SK-N-DZ (cell line): ENCODE results near the gene CTSW. TPM values are rescaled to one million over a fixed set of nuclear protein-coding genes. Genes with fewer than 3 reads are reported as not detected.
A peak's percentile ranks its signal among the peaks of the same experiment; 100 is the strongest.
"Not testable (repeated sequence)": the region's sequence is repeated elsewhere in the genome, so short reads cannot be mapped to it uniquely, and the experiment has no call there.

Experiments used
- DNase-seq: peaks from one replicate; pipeline ENCODE4 v3.0.0-alpha.2; 2015; ENCODE audit warnings: low spot score
- polyA plus RNA-seq, 2 experiments: library from polyadenylated mRNA; depleted of rRNA; stranded (reverse); fragments of >200 nt; gene quantifications; 2 replicates each; pipeline ENCODE4 v1.2.3, GENCODE V29; 2014

Gene CTSW, protein sequence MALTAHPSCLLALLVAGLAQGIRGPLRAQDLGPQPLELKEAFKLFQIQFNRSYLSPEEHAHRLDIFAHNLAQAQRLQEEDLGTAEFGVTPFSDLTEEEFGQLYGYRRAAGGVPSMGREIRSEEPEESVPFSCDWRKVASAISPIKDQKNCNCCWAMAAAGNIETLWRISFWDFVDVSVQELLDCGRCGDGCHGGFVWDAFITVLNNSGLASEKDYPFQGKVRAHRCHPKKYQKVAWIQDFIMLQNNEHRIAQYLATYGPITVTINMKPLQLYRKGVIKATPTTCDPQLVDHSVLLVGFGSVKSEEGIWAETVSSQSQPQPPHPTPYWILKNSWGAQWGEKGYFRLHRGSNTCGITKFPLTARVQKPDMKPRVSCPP
- polyA plus RNA-seq (2014; cell fraction: cytosol; rRNA removed), result not detected in 2 replicates
- polyA plus RNA-seq (2014; cell fraction: nucleus; rRNA removed), result not detected in 2 replicates

DNA sequence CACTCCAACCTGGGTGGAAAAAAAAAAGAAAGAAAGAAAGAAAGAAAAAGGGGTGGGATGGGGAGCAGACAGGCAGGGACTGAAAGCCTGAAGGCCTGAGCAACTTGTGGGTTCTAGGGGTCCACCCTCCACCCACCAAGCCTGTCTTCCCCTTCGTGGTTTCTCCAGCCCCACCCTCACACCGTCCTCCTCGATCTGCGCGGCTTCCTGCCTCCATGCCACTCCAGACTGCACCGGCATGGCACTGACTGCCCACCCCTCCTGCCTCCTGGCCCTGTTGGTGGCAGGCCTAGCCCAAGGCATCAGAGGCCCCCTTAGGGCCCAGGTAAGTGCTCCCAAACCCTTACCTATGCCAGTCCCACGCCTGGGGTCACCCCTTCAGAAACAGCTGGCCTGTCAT, at the start of gene CTSW:
TSS of gene CTSW (plus strand) at position 221 of the 400 bp plus-strand sequence. CDS start at position 239, 18 bp downstream.
- no peak for DNase-seq

DNA sequence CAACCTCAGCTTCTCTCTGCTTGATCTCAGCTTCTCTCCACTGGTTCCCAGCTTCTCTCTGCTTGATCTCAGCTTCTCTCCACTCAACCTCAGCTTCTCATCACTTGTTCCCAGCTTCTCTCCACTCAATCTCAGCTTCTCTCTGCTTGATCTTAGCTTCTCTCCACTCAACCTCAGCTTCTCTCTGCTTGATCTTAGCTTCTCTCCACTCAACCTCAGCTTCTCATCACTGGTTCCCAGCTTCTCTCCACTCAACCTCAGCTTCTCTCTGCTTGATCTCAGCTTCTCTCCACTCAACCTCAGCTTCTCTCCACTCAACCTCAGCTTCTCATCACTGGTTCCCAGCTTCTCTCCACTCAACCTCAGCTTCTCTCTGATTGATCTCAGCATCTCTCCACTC, 47.4 kb upstream of the CTSW start:
- DNase-seq, result not testable (repeated sequence)

DNA sequence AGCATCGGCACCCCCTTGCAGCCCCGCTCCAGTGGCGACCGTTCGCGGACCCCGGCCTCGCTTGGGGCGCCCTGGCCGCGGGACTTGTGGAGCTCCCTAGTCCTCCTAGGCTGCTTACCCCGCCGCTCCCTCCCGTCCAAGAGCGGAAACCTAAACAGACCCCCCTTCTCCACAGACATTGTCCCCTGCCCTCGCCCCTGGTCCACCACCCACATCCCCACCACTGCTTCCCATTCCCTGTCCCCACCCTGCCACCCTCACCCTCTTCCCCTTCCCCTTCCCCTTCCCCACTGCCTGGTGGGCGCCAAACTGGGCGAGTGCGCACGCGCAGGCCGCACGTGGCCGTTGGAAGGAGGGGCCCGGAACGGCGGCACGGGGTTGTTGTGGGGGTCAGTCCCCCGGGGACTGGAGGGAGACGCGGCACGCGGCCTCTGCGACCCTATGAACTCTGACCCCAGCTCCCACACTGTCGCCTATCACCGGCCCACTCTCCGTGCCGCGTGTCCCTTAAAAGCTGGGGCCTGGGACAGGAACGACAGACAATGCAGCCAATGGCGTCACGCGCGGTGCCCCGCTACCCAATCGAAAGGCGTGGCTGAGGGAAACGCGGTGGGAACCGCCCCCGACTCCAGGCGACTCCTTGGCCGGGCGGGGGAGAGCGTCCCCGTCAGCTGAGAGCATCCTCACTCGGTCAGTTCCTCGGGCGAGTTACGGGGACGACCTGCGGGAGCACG, 46.2 kb upstream of the CTSW start, which contains the start of gene SNX32:
TSS of gene SNX32 (plus strand) at position 667 of the 734 bp plus-strand sequence. CDS start 103 bp downstream, outside the sequence.
- DNase-seq, result peak; percentile 96

DNA sequence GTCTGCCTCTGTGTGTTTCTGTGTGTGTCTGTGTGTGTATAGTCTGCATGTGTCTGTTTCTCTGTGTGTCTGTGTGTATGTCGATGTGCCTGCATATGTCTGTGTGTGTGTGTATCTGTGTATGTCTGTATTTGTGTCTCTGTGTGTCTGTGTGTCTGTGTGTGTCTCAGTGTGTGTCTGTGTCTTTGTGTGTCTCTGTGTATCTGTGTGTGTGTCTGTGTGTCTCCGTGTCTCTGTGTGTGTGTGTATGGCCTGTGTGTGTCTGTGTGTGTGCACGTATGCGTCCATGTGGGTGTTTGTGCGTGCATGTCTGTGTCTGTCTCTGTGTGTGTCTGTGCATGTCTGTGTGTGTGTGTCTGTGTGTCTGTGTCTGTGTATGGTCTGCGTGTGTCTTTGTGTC, 45.4 kb upstream of the CTSW start:
- no peak for DNase-seq

DNA sequence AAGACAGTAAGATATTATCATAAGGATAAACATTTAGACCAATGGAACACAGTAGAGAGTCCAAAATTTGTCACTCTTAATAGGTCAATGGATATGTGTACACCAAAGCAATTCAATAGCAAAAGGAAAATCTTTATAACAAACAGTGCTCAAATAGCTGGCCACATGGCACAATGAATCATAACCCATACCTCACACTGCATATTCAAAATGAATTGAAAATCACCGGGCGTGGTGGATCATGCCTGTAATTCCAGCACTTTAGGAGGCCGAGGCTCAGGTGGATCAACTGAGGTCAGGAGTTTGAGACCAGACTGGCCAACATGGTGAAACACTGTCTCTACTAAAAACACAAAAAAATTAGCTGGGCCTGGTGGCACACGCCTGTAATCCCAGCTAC, 37.5 kb upstream of the CTSW start:
- DNase-seq, result no peak

DNA sequence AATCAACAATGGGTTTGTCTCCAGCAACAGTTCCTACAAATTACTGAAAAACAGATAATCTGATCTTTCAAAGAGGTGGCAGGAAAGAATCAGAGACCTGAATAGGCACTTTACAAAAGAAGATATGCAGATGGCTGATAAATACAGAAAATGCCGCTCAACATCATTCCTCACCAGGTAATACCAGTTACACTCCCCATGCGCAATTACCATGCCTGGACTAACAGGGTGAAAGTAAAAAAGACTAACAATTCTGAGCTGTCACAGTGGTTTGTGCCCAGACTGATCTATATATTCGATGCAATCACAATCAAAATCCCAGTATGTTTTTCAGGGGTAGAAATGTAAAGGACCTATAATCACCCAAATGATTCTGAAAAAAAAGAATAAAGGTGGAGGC, 35.8 kb upstream of the CTSW start:
- DNase-seq, result no peak

DNA sequence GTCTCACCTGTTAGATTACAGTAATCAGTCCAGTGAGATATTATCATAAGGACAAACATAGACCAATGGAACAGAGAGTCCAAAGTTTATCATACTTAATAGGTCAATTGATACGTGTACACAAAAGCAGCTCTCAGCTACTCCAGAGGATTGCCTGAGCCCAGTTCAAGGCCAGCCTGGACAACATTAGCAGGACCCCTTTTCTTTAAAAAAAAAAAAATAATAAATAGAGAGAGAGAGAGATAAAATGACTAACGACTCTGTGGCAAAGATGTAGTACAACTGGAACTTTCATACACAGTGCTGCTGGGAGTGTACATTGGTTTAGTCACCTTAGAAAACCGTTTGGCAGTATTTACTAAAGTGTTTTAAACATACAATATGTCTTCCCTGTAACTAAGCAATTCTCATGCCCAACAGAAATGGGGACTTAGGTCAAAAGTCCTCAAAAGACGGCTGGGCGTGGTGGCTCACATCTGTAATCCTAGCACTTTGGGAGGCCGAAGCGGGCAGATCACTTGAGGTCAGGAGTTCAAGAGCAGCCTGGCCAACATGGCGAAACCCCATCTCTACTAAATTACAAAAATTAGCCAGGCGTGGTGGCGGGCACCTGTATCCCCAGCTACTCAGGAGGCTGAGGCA, 35.3 kb upstream of the CTSW start:
- no peak for DNase-seq

DNA sequence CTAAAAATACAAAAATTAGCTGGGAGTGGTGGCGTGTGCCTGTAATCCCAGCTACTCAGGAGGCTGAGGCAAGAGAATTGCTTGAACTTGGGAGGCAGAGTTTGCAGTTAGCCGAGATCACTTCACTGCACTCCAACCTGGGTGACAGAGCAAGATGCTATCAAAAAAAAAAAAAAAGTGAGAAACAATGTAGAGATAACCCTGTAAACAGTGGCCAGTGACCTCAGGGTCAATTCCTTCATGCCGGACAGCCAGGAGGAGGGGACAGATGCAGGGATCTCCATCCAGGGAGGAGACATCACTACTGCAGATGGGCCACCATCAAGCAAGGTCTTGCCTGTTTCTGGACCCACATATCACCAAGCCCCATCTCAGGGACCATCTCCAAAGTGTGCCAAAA, 31.9 kb upstream of the CTSW start:
- DNase-seq, result no peak

DNA sequence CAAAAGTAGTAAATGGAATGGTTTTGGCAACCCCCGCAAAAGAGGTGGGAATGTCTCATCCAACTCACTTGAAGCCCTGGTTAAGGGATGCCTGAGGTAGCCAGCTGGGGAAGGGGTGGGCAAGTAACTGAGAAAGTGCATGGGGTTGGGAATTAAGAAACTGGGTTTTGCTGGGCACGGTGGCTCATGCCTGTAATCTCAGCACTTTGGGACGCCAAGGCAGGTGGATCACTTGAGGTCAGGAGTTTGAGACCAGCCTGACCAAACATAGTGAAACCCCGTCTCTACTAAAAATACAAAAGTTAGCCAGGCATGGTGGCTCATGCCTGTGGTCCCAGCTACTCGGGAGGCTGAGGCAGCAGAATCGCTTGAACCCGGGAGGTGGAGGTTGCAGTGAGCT, 30.9 kb upstream of the CTSW start:
- not testable (repeated sequence) for DNase-seq

DNA sequence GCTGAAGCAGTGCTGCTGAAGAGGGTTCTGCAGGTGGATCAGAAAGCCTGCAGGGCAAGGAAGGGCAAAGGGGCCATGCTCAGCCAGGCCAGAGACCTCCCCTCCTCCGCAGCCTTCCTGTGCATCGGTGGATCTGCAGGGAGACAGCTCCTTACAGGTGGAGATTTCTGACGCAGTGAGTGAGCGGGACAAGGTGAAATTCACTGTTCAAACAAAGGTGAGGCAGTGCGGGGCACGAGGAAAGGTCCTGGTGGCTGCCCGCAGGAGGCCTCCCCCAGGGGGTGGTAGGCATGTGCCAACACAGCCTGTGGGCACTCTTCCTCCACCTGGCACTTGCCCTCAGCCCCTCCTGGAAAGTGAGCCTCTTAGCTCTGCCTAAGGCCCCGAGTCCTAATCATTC, 30.3 kb upstream of the CTSW start:
- DNase-seq, result peak; percentile 9

DNA sequence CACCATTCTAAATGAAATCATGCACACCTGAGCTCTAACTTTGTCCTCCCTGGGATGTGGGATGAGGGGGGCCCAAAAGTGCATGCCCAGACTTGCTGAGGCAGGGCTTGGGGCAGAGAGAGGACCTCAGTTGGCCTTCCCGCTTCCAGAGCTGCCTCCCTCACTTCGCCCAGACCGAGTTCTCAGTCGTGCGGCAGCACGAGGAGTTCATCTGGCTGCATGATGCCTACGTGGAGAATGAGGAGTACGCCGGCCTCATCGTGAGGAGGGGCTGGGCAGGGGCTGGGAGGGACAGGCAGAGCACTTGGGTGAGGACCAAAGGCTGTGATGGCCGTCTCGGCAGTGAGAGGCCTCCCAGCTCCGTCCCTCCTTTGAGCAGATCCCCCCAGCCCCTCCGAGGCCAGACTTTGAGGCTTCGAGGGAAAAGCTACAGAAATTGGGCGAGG, 29.8 kb upstream of the CTSW start:
- peak; percentile 36 for DNase-seq

DNA sequence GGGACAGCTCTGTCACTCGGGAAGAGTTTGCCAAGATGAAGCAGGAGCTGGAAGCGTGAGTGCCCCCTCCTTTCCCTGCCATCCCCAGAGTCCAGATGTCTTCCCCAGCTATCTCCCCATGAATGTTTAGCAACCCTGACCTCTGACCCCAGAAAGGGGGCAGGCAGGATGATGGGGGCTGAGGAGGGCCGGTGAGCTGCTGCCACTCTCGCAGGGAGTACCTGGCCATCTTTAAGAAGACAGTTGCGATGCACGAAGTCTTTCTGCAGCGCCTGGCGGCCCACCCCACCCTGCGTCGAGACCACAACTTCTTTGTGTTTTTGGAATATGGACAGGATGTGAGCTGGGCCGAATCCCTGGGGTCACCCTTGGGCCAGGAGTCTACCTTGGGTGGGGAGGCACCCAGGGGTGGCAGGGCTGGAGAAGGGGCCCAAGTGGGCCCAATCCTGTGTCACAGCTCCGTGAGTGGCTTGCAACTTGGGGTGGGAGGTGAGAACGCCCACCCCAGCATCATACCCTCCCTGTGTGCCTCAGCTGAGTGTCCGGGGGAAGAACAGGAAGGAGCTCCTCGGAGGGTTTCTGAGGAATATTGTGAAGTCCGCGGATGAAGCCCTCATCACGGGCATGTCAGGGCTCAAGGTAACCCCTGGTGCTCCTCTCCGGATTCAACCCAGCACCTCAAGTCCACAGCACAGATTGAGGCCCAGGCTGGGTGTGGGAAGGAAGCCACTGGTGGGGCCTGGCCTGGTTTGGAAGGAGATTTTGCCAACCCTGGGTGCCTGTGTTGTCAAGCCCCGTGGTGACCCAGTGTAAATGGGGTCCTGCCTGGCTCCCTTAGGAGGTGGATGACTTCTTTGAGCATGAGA, 29.2 kb upstream of the CTSW start:
- peak; percentile 21 for DNase-seq

DNA sequence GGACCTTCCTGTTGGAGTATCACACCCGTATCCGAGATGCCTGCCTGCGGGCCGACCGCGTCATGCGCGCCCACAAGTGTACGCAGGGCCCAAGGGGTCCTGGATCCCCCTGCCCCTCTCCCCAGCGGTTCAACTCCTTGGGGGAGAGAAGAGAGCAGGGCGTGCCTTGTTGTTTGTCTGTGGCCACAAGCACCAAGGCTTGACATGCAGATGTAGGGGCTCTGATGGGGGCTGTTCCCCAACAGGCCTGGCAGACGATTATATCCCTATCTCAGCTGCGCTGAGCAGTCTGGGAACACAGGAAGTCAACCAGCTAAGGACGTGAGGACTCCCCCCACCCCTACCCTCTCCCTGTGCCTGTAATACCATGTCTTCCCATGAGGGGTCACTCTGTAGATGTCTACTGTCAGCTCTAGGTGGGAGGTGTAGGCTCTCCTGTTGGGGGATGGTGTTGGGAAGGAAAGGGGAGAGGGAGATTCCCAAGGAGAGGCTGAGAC, 28.5 kb upstream of the CTSW start:
- peak; percentile 24 for DNase-seq

DNA sequence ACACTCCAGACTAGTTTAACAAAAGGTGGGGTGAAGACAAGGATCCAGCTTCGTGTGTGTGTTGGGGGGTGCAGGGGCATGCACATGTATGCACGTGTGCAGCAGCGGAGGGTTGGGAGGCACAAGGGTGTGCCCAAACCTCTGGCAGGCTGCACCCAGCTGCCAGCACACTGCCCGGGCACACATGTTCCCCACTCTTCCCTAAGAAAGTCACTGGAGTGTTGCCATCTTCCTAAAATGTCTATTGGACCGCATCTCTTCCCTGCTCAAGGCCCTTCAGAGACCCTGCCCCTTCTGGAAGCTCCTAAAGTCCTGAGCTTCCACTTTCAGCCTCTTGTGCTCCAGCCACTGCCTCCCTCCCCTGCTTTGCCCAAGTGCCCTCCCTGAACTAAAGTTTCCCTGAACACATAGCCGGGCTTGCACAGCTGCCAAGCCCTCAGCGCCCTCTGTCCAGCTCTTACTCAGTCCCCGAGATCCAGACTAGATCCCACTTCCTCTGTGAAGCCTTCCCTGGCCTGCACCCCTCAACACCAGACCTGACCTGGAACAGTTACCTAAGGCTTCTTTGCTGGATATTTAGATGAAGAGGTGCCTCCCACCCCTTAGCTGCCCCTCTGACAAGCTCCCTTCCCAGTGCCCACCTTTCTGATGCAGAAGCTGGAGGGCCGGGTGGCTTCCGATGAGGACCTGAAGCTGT, 27.7 kb upstream of the CTSW start:
- peak; percentile 7 for DNase-seq

DNA sequence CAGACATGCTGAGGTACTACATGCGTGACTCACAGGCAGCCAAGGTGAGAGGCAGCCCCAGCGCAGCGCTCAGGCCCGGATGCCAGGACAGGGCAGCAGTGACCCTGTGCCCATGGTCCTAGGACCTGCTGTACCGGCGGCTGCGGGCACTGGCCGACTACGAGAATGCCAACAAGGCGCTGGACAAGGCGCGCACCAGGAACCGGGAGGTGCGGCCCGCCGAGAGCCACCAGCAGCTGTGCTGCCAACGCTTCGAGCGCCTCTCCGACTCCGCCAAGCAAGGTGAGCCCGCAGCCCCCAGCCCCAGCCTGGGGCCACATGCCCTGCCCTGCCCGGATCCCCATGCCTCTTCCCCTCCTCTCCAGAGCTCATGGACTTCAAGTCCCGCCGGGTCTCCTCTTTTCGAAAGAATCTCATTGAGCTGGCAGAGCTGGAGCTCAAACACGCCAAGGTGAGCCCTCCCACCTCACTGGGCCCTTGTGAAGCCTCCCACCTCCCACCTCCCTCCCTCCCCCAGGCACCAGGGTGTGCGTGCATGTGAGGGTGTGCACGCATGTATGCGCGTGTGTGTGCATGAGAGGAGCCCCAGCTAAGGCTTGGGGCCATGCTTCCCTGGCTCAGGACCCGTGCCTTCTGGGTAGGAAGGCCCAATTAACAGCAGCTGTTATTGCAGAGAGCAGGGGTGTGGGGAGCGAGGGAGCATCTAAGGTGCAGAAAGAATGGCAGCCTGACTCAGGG, 27.0 kb upstream of the CTSW start:
- peak; percentile 38 for DNase-seq

DNA sequence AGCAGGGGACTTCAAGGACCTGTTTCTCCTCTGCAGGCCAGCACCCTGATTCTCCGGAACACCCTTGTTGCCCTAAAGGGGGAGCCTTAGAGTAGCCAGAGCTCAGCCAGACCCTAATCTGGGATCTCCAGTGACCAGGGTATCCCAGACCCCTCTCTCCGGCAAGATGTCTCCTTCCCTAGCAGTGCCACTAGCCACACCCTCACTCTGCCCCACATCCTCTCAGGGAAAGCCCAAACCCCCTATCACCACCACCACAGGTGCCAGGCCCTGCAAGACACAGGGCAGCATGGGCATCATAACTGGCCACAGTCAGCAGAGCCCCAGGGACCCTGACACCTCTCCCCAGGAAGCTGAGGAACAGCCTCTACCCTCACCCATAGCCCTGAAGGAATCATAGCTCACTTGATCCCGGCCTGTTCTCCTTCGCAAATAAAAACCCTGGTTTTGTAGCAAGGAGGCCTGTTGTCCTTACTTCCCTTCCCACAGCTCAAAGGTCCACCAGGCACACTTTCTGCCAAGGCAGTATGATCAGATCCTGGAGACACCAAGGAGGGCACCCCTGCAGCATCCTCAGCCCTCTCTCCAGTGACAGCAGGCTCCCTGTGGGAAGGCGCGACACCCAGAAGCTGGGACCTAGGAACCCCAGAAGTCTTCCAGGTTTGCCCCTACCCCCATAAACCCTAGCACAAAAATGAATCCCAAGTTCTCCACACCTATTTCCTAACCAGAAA, 26.2 kb upstream of the CTSW start:
- peak; percentile 17 for DNase-seq

DNA sequence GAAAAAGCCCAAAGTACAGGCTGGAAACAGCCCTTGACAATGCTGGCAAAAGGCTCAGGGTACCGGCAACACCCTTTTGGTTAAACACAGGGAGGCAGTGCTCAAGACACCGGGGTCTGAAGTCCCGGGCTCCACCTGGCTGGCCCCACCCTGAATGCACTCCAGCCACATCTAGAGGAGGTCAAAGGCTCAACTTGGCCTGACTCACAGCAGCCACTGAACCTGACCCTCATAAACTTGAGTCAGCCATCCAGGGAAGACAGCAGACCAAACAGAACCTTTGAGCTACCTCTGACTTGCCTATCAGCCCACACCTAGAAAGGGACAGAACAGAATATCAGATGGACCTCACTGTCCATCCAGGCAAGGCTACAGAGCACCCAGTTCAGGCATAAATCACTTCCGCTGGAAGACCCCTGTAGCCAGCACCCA, 25.5 kb upstream of the CTSW start:
- DNase-seq, result peak; percentile 11
